Esophagus muscularis mucosa (tissue), 3 donors: ENCODE results near the gene WAC.

Experiments
- POLR2A ChIP-seq: fragments of 450-650 bp; IDR thresholded peaks from one replicate; pipeline ENCODE4 v1.6.1; 2017; ENCODE audit warnings: antibody characterized with exemption, moderate library complexity, mild to moderate bottlenecking, low read depth
- TF ChIP-seq, protein P1 (sequence below), 3 experiments: fragments of 200-600 bp in 2 of 3; fragments of 450-650 bp in 1 of 3; sonication (generic) in 2 of 3; IDR thresholded peaks; one replicate each; pipeline ENCODE4 v1.5.1; 2017 to 2019; ENCODE audit warnings: antibody characterized with exemption in 3 of 3, mild to moderate bottlenecking in 2 of 3, moderate library complexity in 1 of 3

- TF ChIP-seq, protein P1, sequence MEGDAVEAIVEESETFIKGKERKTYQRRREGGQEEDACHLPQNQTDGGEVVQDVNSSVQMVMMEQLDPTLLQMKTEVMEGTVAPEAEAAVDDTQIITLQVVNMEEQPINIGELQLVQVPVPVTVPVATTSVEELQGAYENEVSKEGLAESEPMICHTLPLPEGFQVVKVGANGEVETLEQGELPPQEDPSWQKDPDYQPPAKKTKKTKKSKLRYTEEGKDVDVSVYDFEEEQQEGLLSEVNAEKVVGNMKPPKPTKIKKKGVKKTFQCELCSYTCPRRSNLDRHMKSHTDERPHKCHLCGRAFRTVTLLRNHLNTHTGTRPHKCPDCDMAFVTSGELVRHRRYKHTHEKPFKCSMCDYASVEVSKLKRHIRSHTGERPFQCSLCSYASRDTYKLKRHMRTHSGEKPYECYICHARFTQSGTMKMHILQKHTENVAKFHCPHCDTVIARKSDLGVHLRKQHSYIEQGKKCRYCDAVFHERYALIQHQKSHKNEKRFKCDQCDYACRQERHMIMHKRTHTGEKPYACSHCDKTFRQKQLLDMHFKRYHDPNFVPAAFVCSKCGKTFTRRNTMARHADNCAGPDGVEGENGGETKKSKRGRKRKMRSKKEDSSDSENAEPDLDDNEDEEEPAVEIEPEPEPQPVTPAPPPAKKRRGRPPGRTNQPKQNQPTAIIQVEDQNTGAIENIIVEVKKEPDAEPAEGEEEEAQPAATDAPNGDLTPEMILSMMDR (IDR thresholded peaks at IDR 0.05) = no peak
- TF ChIP-seq POLR2A = no peak
Observed at GRCh38 chr10:28581916-28582315, 49.0 kb downstream of the WAC start.
